HG02870 (cell line): ENCODE results near the gene OR13C8.
"Not testable (repeated sequence)": the region's sequence is repeated elsewhere in the genome, so short reads cannot be mapped to it uniquely, and the experiment has no call there.

Source experiments
- ATAC-seq: cut with Tn5 transposase; IDR thresholded peaks from one replicate; pipeline ENCODE4 v1.9.1; 2021; ENCODE audit warnings: mild to moderate bottlenecking, moderate library complexity; ENCODE audit not compliant: unreplicated experiment

Gene OR13C8

GRCh38 chr9:104568868-104569267 lies at the start of gene OR13C8:
Gene OR13C8 (plus strand): TSS chr9:104569168. CDS start chr9:104569168, 0 bp downstream.
- ATAC-seq = no peak

GRCh38 chr9:104520241-104520640 lies 48.7 kb upstream of the OR13C8 start:
- not testable (repeated sequence) for ATAC-seq

GRCh38 chr9:104527109-104527508 lies 41.9 kb upstream of the OR13C8 start, which contains the start of gene OR13C4:
Gene OR13C4 (minus strand): TSS chr9:104527209. CDS start chr9:104527209, 0 bp downstream.
- ATAC-seq = no peak

- ATAC-seq = no peak
Observed at GRCh38 chr9:104536756-104537155, 32.2 kb upstream of the OR13C8 start, which contains the start of gene OR13C3. Gene OR13C3 (minus strand): TSS chr9:104536856. CDS start chr9:104536723, 133 bp downstream.

GRCh38 chr9:104539275-104539674 lies 29.7 kb upstream of the OR13C8 start:
- ATAC-seq = no peak

- no peak for ATAC-seq
Observed at GRCh38 chr9:104544644-104545043, 24.3 kb upstream of the OR13C8 start.

- ATAC-seq = no peak
Observed at GRCh38 chr9:104553261-104553660, 15.7 kb upstream of the OR13C8 start.

- ATAC-seq = no peak
Observed at GRCh38 chr9:104555521-104555920, 13.4 kb upstream of the OR13C8 start.

- no peak for ATAC-seq
Observed at GRCh38 chr9:104556830-104557634, 11.9 kb upstream of the OR13C8 start.

- no peak for ATAC-seq
Observed at GRCh38 chr9:104564358-104564757, 4.6 kb upstream of the OR13C8 start.

GRCh38 chr9:104572612-104573011 lies 3.6 kb downstream of the OR13C8 start:
- no peak for ATAC-seq

GRCh38 chr9:104575456-104575855 lies 6.5 kb downstream of the OR13C8 start:
- no peak for ATAC-seq

- no peak for ATAC-seq
Observed at GRCh38 chr9:104577263-104577662, 8.3 kb downstream of the OR13C8 start.

- no peak for ATAC-seq
Observed at GRCh38 chr9:104580562-104580961, 11.6 kb downstream of the OR13C8 start.

- no peak for ATAC-seq
Observed at GRCh38 chr9:104586496-104587180, 17.7 kb downstream of the OR13C8 start.

GRCh38 chr9:104589626-104590025 lies 20.7 kb downstream of the OR13C8 start:
- no peak for ATAC-seq

GRCh38 chr9:104598749-104599148 lies 29.8 kb downstream of the OR13C8 start:
- ATAC-seq = not testable (repeated sequence)

- not testable (repeated sequence) for ATAC-seq
Observed at GRCh38 chr9:104599313-104599712, 30.3 kb downstream of the OR13C8 start, which contains the start of gene OR13C5. Gene OR13C5 (minus strand): TSS chr9:104599413. CDS start chr9:104599413, 0 bp downstream.

- no peak for ATAC-seq
Observed at GRCh38 chr9:104604801-104605200, 35.8 kb downstream of the OR13C8 start.

GRCh38 chr9:104605527-104605926 lies 36.6 kb downstream of the OR13C8 start, which contains the start of gene OR13C2:
Gene OR13C2 (minus strand): TSS chr9:104605627. CDS start chr9:104605627, 0 bp downstream.
- not testable (repeated sequence) for ATAC-seq

- ATAC-seq = no peak
Observed at GRCh38 chr9:104606152-104606551, 37.2 kb downstream of the OR13C8 start.

- ATAC-seq = no peak
Observed at GRCh38 chr9:104608336-104608735, 39.4 kb downstream of the OR13C8 start.
